Measurements from ENCODE around the gene PREX1. TPM values are rescaled to one million over a fixed set of nuclear protein-coding genes. Genes with fewer than 3 reads are reported as not detected.

PREX1 gene
- polyA plus RNA-seq, 1 donor, result 9.9 TPM

- 67% methylated on average over 1 of the region's 8 CpGs for WGBS (ENCODE audit: insufficient coverage, low lambda C conversion rate)
- H3K36me3 ChIP-seq (ENCODE audit: control insufficient read depth, insufficient read depth, low read length), result no peaks in the 10 kb centered on the region
- H3K9me3 ChIP-seq (ENCODE audit: control insufficient read depth, low read depth, low read length), result no peaks in the 10 kb centered on the region
- H3K27me3 ChIP-seq (ENCODE audit: control insufficient read depth, insufficient read depth, low read length), result no peaks in the 10 kb centered on the region
- DNase-seq, result no peak
- no peak overlapping the region for H3K27ac ChIP-seq (ENCODE audit: low read length)
- no peak overlapping the region for H3K4me3 ChIP-seq (ENCODE audit: low read length)
- peaks cover 22% of the 10 kb centered on the region for H3K4me1 ChIP-seq (ENCODE audit: control insufficient read depth, insufficient read depth, low read length)
These were observed 88.2 kb downstream of the PREX1 start for GRCh38 chr20:48739395-48740291.

- H3K9me3 ChIP-seq (ENCODE audit: control insufficient read depth, low read depth, low read length), result no peaks in the 10 kb centered on the region
- H3K4me3 ChIP-seq (ENCODE audit: low read length), result no peak overlapping the region
- H3K36me3 ChIP-seq (ENCODE audit: control insufficient read depth, insufficient read depth, low read length), result no peaks in the 10 kb centered on the region
- WGBS (ENCODE audit: insufficient coverage, low lambda C conversion rate), result no CpG with 5 or more reads among the region's 11 CpGs
- peak overlapping the region; percentile 22 for H3K27ac ChIP-seq (ENCODE audit: low read length)
- H3K4me1 ChIP-seq (ENCODE audit: control insufficient read depth, insufficient read depth, low read length), result peaks cover 22% of the 10 kb centered on the region
- DNase-seq, result peak; percentile 66 to 88
- H3K27me3 ChIP-seq (ENCODE audit: control insufficient read depth, insufficient read depth, low read length), result no peaks in the 10 kb centered on the region
These were observed 89.1 kb downstream of the PREX1 start for GRCh38 chr20:48738399-48739304.

DNA sequence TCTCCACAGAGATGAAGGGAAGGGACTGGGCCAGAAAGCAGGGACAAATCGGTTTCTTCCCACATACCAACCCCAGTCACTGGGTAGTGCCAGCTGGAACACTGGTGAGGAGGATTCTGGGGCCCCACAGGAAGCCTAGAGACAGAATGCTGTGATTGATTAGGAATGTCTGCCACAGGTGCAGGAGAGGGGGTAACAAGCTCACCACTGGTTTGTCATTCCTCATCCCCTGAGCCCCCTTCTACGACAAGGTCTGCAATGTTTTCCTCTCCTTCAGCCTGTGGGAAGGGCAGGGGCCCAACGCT, 89.8 kb downstream of the PREX1 start:
- DNase-seq, result no peak
- H3K4me3 ChIP-seq (ENCODE audit: low read length), result no peak overlapping the region
- no peak overlapping the region for H3K27ac ChIP-seq (ENCODE audit: low read length)
- H3K27me3 ChIP-seq (ENCODE audit: control insufficient read depth, insufficient read depth, low read length), result no peaks in the 10 kb centered on the region
- no CpG with 5 or more reads among the region's 3 CpGs for WGBS (ENCODE audit: insufficient coverage, low lambda C conversion rate)
- no peaks in the 10 kb centered on the region for H3K9me3 ChIP-seq (ENCODE audit: control insufficient read depth, low read depth, low read length)
- no peaks in the 10 kb centered on the region for H3K36me3 ChIP-seq (ENCODE audit: control insufficient read depth, insufficient read depth, low read length)
- H3K4me1 ChIP-seq (ENCODE audit: control insufficient read depth, insufficient read depth, low read length), result peaks cover 22% of the 10 kb centered on the region

DNA sequence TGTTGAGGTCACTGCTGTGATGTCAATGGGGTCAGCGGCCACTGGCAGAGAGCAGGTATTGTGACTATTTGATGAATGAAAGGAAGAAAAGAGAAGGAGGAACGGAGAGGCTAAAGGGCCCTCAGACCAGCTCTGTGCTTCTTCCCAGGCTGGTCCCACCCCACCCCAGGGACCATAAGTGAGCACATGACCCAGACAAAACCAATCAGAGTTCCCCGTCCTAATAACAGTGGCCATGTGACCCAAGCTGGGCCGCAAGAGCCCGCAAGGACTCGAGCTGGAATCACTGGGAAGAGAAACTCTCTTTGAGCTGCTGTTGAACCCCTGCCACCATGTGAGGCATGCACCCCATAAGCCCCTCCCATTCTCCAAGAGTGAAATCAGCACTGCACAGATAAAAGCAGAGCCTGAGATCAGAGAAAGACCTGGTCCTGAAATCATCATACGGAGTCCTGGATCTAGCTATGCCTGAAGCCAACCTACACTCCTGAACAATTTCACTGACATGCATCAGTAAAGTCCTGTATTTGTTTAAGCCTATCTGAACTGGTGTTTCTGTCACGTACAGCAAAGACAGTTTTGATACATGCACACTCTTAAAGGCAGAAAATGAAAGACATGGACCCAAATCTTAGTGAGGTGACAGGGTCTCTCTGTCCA, 90.2 kb downstream of the PREX1 start:
- Histone ChIP-seq H3K4me3 (ENCODE audit: low read length) (no peak overlapping the region), H3K4me1 (ENCODE audit: control insufficient read depth, insufficient read depth, low read length) (peaks cover 22% of the 10 kb centered on the region), H3K27me3 (ENCODE audit: control insufficient read depth, insufficient read depth, low read length) (no peaks in the 10 kb centered on the region), H3K36me3 (ENCODE audit: control insufficient read depth, insufficient read depth, low read length) (no peaks in the 10 kb centered on the region), H3K9me3 (ENCODE audit: control insufficient read depth, low read depth, low read length) (no peaks in the 10 kb centered on the region), H3K27ac (ENCODE audit: low read length) (no peak overlapping the region)
- DNase-seq, result no peak
- no CpG with 5 or more reads among the region's 8 CpGs for WGBS (ENCODE audit: insufficient coverage, low lambda C conversion rate)

DNA sequence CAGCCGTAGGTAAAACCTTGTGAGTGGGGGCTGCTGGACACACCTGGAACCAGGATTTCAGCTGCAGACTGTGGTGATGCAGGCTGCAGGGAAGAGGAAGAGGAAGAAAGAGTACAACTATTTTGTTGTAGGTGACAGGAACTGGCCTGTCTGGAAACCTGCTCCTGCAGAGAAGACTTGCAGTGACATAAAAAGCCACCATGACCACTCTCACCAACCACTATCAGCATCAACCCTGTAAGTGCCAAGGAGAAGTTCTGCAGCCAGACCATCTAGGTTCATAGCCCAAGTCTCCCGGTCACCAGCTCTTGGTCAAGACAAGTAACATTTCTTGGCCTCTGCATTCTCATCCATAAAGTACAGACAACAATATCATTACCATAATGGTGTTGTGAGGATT, 91.2 kb downstream of the PREX1 start:
- Histone ChIP-seq H3K4me1 (ENCODE audit: control insufficient read depth, insufficient read depth, low read length) (peaks cover 22% of the 10 kb centered on the region), H3K27me3 (ENCODE audit: control insufficient read depth, insufficient read depth, low read length) (no peaks in the 10 kb centered on the region), H3K9me3 (ENCODE audit: control insufficient read depth, low read depth, low read length) (no peaks in the 10 kb centered on the region), H3K4me3 (ENCODE audit: low read length) (no peak overlapping the region), H3K27ac (ENCODE audit: low read length) (no peak overlapping the region), H3K36me3 (ENCODE audit: control insufficient read depth, insufficient read depth, low read length) (no peaks in the 10 kb centered on the region)
- no peak for DNase-seq
- no CpG with 5 or more reads among the region's 2 CpGs for WGBS (ENCODE audit: insufficient coverage, low lambda C conversion rate)

GRCh38 chr20:48736231-48736630, 91.6 kb downstream of the PREX1 start:
- DNase-seq, result no peak
- Histone ChIP-seq H3K36me3 (ENCODE audit: control insufficient read depth, insufficient read depth, low read length) (no peaks in the 10 kb centered on the region), H3K27ac (ENCODE audit: low read length) (no peak overlapping the region), H3K4me3 (ENCODE audit: low read length) (no peak overlapping the region), H3K9me3 (ENCODE audit: control insufficient read depth, low read depth, low read length) (no peaks in the 10 kb centered on the region), H3K4me1 (ENCODE audit: control insufficient read depth, insufficient read depth, low read length) (peaks cover 22% of the 10 kb centered on the region), H3K27me3 (ENCODE audit: control insufficient read depth, insufficient read depth, low read length) (no peaks in the 10 kb centered on the region)

DNA sequence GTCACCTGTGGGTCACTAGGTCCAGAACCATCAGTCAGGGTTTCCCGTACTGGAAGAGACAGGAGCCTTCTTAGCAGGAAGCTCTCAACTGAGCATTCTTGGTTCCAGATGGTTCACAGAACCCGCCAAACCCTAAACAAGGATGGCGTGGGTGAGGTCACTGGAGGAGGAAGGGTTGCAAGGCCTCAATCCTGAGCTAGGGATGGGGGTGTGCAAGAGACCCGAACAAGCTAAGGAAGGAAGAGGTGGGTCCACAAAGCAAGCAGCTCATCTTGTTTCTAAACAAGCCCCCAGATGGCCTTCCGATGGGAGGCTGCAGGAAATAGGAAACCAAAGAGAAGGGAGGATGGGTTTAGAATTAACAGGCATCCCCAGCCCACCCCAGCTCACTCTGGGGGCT, 92.7 kb downstream of the PREX1 start:
- H3K36me3 ChIP-seq (ENCODE audit: control insufficient read depth, insufficient read depth, low read length), result no peaks in the 10 kb centered on the region
- H3K9me3 ChIP-seq (ENCODE audit: control insufficient read depth, low read depth, low read length), result no peaks in the 10 kb centered on the region
- H3K27me3 ChIP-seq (ENCODE audit: control insufficient read depth, insufficient read depth, low read length), result no peaks in the 10 kb centered on the region
- DNase-seq, result no peak
- no peak overlapping the region for H3K4me3 ChIP-seq (ENCODE audit: low read length)
- peaks cover 20% of the 10 kb centered on the region for H3K4me1 ChIP-seq (ENCODE audit: control insufficient read depth, insufficient read depth, low read length)
- no CpG with 5 or more reads among the region's 5 CpGs for WGBS (ENCODE audit: insufficient coverage, low lambda C conversion rate)
- no peak overlapping the region for H3K27ac ChIP-seq (ENCODE audit: low read length)

GRCh38 chr20:48734104-48734749, 93.6 kb downstream of the PREX1 start:
- no peak for DNase-seq
- WGBS (ENCODE audit: insufficient coverage, low lambda C conversion rate), result no CpG with 5 or more reads among the region's 10 CpGs
- Histone ChIP-seq H3K36me3 (ENCODE audit: control insufficient read depth, insufficient read depth, low read length) (no peaks in the 10 kb centered on the region), H3K9me3 (ENCODE audit: control insufficient read depth, low read depth, low read length) (no peaks in the 10 kb centered on the region), H3K4me1 (ENCODE audit: control insufficient read depth, insufficient read depth, low read length) (peaks cover 15% of the 10 kb centered on the region), H3K27ac (ENCODE audit: low read length) (no peak overlapping the region), H3K27me3 (ENCODE audit: control insufficient read depth, insufficient read depth, low read length) (no peaks in the 10 kb centered on the region), H3K4me3 (ENCODE audit: low read length) (no peak overlapping the region)

- DNase-seq, result no peak
- Histone ChIP-seq H3K9me3 (ENCODE audit: control insufficient read depth, low read depth, low read length) (no peaks in the 10 kb centered on the region), H3K27ac (ENCODE audit: low read length) (no peak overlapping the region), H3K4me1 (ENCODE audit: control insufficient read depth, insufficient read depth, low read length) (peaks cover 6% of the 10 kb centered on the region), H3K36me3 (ENCODE audit: control insufficient read depth, insufficient read depth, low read length) (no peaks in the 10 kb centered on the region), H3K4me3 (ENCODE audit: low read length) (no peak overlapping the region), H3K27me3 (ENCODE audit: control insufficient read depth, insufficient read depth, low read length) (no peaks in the 10 kb centered on the region)
- WGBS (ENCODE audit: insufficient coverage, low lambda C conversion rate), result 80% methylated on average over 1 of the region's 3 CpGs
These were observed 94.5 kb downstream of the PREX1 start for GRCh38 chr20:48733296-48733790.

Data from large intestine (tissue), 3 donors.